GM18502 (cell line): ENCODE measurements around the gene BEGAIN.
"Not testable (repeated sequence)": the region's sequence is repeated elsewhere in the genome, so short reads cannot be mapped to it uniquely, and the experiment has no call there.

ENCODE experiments used
- ATAC-seq: cut with Tn5 transposase; IDR thresholded peaks from one replicate; pipeline ENCODE4 v1.9.1; 2021; ENCODE audit warnings: mild to moderate bottlenecking; ENCODE audit not compliant: unreplicated experiment, poor library complexity

Gene BEGAIN

DNA sequence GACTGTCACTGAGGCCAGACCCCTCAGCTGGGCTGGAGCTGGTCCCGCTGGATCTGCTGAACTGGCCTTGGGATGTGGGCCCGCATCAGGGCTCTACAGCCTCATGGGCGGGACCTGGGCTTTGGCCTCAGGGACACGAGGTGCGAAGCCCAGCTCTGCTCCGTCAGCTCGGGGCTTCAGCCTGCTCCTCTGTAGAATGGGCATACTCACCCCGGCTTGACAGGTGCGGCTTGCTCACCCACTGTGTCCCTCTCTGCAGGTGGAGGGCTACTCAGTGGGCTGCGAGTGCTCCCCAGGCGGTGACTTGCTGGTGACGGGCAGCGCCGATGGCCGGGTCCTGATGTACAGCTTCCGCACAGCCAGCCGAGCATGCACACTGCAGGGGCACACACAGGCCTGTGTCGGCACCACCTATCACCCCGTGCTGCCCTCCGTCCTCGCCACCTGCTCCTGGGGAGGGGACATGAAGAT lies 57.6 kb downstream of the BEGAIN start:
- ATAC-seq = no peak

GRCh38 chr14:100528962-100529560 lies 58.2 kb downstream of the BEGAIN start:
- no peak for ATAC-seq

- no peak for ATAC-seq
Measured at GRCh38 chr14:100526632-100527031, 60.6 kb downstream of the BEGAIN start.

DNA sequence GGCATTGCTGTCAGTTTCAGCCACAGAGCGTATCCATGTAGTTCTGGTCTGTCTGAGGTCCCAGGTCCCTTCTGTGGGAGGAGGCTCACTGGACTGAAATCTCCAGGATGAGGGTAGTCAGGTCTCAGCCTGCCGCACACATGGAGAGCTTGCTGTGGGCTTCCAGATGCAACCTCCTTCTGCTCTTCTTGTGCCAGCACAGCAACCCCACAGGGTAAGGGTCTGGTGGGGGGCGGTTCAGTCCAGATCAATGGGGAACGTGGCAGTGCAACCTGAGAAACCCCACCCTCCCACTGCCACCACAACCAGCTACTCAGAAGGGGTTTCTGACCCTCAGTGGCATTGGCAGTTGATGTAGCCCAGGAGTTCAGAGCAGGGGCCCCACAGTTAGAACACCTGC lies 61.2 kb downstream of the BEGAIN start:
- no peak for ATAC-seq

- no peak for ATAC-seq
Measured at GRCh38 chr14:100525615-100526014, 61.6 kb downstream of the BEGAIN start.

DNA sequence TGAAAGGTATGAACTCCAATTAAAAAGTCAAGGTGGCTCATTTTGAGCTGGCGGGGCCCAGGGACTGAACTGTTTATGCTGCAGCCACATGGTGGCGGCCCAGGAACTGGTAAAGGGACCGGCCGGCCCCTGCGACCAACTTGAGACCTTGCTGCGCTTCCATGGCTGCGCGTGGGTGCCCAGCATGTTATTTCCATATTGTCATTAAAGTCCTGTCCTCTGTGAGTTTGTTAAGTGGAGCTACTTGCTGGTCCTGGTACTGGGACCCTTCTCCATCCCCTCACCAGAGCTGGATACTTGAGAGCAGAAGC lies 62.3 kb downstream of the BEGAIN start:
- ATAC-seq = no peak

GRCh38 chr14:100524233-100524932 lies 62.8 kb downstream of the BEGAIN start:
- no peak for ATAC-seq

DNA sequence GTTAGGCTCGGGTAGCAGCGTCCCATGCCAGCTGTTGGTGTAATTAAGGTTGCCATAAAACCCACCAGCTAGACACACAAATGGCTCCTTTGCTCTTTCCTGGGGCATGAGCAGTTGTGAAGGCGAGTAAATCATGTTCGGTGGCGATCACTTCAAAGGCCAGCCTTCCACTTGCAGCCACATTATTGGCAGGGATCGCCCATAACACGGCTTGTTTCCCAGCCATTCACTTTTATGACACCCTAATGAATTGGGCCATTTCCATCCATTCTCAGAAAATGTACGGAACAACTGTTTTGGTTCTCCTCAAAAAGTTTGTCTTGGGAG lies 63.4 kb downstream of the BEGAIN start:
- ATAC-seq = no peak

DNA sequence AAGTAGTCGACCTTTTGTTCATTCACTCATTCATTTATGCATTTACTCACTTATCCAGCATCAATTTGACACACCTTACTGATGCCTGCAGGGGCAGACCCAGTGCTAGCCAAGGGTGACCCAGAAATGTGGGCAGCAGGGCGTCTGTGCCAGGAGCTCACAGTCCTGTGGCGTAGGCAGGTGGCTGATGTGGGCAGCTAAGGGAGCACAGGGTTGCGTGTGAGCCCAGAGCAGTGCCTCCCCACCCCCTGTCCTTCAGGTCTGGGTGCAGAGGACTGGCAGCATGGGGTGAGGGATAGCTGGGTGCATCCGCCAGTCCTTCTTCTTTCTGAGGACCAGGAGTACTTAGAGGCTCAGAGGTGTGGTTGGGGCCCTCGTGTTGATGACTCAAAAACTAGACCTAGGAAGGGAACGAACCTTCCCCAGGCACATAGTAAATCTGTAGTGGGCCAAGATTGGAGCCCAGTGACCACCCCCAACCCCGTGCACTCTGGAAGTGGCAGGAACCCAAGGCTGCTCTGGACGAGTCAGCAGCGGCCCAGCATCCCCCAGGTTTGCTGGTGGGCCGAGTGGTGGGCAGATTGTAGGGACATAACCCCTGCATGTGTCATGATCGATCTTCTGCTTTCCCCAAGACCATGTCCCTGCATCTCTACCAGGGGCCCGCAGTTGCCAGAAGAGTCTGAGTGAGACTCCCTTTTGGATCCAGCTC lies 63.9 kb downstream of the BEGAIN start:
- ATAC-seq = no peak

GRCh38 chr14:100522616-100523099 lies 64.6 kb downstream of the BEGAIN start:
- ATAC-seq = no peak

GRCh38 chr14:100506053-100506452 lies 81.2 kb downstream of the BEGAIN start:
- ATAC-seq = not testable (repeated sequence)

DNA sequence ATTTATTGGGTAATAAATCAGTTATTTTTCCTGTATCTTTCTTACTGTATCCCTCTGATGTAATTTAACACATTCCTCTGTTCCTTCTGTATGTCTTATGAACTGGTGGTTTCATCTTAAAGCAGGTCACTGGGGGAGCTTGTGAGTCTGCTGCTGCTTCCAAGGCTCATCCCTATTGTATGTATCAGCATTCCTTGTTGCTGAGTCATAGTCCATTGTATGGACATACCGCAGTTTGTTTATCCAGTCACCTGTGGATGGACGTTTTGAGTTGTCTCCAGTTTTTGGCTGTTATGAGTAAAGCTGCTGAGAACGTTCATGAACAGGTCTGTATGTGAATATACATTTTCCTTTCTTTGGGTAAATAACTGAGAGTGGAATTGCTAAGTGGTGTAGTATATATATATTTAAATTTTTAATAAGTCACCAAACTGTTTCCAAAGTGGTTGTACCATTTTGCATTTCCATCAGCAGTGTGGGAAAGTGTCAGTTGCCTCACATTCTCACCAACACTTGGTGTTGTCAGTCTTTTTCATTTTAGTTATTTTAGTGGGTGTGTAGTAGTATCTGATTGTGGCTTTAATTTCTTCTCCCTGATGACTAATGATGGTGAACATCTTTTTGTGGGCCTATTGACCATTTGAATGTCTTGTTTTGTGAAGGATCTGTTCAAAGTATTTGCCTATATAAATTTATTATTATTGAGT lies 82.7 kb downstream of the BEGAIN start:
- ATAC-seq = no peak

DNA sequence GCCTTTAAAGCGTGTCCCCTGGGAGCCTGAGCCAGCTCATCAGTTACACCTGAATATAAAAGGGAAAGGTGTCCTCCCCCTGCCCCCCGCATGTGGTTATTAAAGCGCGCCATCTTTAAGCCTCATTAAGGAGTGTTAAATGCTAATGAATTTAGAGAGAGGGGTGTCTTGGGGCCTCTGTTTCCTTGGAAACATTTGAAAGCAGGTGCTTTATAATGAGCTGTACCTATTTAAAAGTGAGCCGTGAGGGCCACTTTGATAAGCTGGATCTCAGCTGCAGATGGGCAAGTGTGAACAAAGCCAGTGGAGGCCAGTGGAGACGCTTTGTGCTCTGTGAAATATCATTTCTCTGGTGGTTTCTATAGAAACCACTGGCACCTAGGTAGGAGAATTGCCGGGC lies 84.0 kb downstream of the BEGAIN start:
- no peak for ATAC-seq

DNA sequence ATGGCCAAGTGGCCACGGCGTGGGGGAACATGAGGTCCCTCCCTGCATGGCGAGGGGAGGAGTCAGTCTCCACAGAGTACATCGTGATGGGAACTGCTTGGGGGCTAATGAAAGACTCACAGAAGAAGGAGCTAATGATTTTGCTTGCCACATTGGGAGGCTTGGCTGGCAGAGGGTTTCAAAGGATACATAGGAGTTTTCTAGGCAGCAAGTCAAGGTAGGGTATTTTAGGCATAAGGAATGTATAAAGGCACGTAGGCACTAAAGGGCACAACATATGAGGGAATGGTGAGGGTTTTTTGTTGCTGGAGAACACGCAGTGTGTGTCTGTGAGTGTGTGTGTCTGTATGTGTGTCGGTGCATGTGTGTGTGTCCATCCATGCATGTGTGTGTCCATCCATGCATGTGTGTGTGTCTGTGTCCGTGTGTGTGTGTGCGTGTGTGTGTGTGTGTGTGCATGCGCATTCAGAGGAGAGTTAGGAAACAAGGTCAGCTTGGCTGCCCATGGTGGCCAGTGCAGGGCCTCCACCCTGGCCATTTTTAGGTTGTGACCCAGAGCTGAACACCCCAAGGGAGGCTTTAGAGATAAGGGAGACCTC lies 84.5 kb downstream of the BEGAIN start:
- ATAC-seq = no peak

DNA sequence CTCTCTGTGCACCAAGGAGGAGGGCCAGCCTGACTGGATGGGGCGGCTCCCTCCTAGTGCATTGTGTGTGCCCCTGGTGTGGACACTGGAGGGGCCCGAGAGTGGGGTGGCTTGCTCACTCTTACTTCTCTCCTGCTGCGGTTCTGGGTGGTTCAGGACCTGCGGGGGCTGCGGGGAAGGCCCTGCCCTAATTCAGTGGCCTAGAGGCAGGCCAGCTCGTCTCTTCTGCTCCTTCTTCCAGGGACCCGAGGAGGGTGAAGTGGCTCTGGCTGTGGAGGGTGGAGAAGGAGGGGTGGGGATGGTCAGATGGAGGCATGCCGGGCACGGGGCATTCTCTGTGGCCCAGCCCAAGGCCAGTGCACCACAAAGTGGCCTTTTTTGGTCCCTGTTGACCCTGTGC lies 87.1 kb downstream of the BEGAIN start:
- no peak for ATAC-seq

DNA sequence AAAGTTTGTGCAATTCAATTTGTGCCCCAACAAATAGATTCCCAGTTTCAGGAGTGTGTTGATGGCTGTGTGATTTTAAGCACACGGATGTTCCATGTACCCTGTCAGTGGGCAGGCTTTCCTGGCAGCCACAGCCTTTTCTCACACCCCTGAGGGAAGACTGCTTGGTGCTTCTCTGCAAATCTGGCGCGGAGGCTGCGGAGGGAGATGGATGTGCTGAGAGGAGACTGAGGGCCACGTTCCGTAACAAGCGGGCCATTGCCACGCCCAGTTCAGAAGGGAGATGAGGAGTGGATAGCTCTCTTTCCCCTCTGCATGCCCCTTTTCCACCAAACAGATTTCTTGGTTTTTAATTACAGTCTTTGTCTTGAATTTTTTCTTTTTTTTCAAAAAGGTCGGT lies 89.1 kb downstream of the BEGAIN start:
- ATAC-seq = no peak

DNA sequence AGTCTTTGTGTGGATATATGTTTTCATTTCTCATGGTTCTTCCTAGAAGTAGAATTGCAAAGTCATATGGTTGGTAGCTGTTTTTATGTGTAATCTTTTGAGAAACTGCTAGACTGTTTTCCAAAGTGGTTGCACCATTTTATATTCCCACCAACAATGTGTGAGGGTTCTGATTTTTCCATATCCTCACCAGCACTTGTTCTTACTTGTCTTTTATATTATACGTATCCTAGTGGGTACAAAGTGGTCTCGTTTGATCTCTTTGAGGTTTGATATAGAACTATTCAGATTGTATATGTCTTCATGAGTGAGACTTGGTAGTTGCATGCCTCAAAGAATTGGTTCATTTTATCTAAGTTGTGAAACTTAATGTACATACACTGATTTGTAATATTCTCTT lies 91.3 kb downstream of the BEGAIN start:
- no peak for ATAC-seq

GRCh38 chr14:100494645-100495044 lies 92.6 kb downstream of the BEGAIN start:
- no peak for ATAC-seq

DNA sequence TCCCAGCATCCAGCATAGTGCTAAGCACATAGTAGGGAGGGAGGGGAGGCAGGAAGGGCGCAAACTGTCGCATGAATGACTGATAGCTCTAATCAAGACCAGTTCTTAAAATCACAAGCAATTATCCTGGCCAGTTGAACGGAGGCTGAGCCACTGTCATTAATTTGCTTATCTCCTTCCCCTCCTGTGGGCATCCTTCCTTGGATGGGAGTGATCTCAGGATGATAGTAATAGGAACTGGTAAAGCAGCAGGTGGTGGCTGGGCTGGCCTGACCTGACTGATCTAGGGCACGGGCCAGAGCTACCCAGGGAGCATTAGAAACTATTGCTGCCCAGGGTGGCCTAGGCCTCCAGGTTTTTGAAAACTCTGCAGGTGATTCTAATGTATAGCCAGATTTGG lies 97.0 kb downstream of the BEGAIN start:
- no peak for ATAC-seq

DNA sequence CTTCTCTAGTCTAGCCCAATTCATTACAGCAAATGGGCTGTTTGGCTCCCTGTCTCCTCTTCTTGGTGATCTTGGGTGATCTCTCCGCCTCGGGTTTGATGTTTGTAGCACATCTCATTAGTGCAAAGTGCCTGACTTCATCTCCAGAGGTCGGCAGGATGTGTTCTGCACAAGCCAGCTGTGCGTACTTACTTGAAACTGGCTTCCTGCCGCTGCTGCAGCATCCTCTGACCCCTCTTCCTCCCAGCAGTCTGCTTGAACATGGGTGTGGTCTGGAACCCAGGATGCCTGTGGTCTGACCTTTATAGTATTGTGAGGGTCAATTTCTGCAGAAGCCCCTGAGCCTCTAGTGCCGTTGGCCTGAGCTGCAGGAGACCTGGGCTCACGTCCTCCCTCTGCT lies 99.2 kb downstream of the BEGAIN start:
- no peak for ATAC-seq

- no peak for ATAC-seq
Measured at GRCh38 chr14:100487304-100487703, 99.9 kb downstream of the BEGAIN start.
